Skeletal muscle satellite cell (primary cell): ENCODE data around the gene ZNF385B.

ENCODE experiments used
- H3K27me3 ChIP-seq: 2 replicates; pipeline ENCODE4 v1.7.0; 2013; ENCODE audit warnings: low read length; ENCODE audit not compliant: control insufficient read depth, insufficient read depth
- H3K36me3 ChIP-seq: 2 replicates; pipeline ENCODE4 v1.7.0; 2013; ENCODE audit warnings: mild to moderate bottlenecking, control low read depth, low read length; ENCODE audit not compliant: insufficient read depth
- H3K4me1 ChIP-seq: 2 replicates; pipeline ENCODE4 v1.7.0; 2013; ENCODE audit warnings: low read length; ENCODE audit not compliant: control insufficient read depth, insufficient read depth
- H3K4me2 ChIP-seq: 2 replicates; pipeline ENCODE4 v1.7.0; 2013; ENCODE audit warnings: mild to moderate bottlenecking, low read length
- H3K4me3 ChIP-seq: 2 replicates; pipeline ENCODE4 v1.7.0; 2013; ENCODE audit warnings: low read length
- H3K9ac ChIP-seq: 2 replicates; pipeline ENCODE4 v1.7.0; 2013; ENCODE audit warnings: mild to moderate bottlenecking, low read depth, low read length, moderate library complexity
- H3K9me3 ChIP-seq: replicated peaks from 2 replicates; pipeline ENCODE4 v1.7.0; 2013; ENCODE audit warnings: mild to moderate bottlenecking, control low read depth, low read length

The ZNF385B gene

DNA sequence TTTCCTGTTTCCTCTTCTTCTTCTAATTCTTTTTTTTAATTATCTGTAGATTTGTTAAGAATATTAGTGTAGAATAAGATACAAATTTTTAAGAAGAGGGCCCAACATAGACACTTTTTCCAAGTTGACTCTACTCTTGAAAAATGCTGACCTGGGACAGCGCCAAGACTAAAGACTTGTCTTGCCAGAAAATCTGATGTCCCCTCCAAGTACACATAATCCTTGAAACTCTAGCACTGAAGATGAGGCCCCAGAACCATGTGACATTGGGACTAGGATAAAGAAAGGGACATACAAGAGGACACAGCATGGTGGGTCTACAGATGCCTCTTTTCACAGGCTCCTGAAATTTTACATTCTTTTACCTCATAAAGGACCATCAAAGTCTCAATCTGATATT is 325.2 kb downstream of the ZNF385B start:
- peaks cover 19% of the 10 kb centered on the region for H3K4me1 ChIP-seq

DNA sequence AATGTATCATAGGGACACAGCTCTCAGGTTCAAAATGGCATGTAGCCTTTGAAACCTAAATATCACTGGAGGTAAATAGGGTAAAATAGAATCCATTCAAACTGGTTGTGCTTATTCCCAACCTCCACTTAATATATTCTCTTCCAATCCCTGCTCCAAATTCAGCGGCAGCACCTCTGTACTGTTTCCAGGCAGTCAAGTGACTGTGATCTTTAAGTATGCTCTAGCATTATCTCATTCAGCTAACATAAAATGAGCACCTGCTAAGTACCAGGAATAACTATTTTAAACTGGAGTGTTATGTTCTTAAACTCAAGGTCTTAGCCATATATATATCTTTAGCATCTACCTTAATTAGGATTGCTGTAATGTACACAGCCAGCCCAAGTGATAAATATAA is 327.5 kb downstream of the ZNF385B start:
- Histone ChIP-seq H3K9me3 (no peaks in the 10 kb centered on the region), H3K4me3 (no peak overlapping the region), H3K4me2 (no peak overlapping the region), H3K27me3 (no peaks in the 10 kb centered on the region), H3K9ac (no peak overlapping the region), H3K4me1 (peaks cover 17% of the 10 kb centered on the region), H3K36me3 (no peaks in the 10 kb centered on the region)

More for the DNA sequence above, 325.2 kb downstream of the ZNF385B start:
- no peaks in the 10 kb centered on the region for H3K36me3 ChIP-seq
- no peak overlapping the region for H3K9ac ChIP-seq
- no peak overlapping the region for H3K4me2 ChIP-seq
- no peaks in the 10 kb centered on the region for H3K9me3 ChIP-seq
- no peaks in the 10 kb centered on the region for H3K27me3 ChIP-seq
- no peak overlapping the region for H3K4me3 ChIP-seq

DNA sequence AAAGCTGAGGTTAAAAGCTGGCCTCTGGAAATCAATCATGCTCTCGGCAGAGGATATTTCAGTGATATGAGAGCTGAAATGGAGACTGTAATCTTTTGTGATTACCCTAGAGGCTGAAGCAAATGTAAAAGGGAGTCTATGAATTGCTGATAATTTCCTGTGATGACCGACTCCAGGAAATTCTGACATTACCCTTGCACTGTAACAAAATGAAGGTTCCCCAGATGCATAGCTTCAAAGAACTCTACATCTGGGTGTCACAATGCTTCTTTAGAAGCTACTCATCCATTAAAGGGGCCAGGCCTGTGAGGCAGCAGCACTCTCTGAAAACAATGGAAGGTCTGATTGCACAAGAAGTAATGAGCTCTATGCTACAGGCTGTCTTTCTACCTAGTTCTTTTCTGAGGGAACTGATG is 328.5 kb downstream of the ZNF385B start:
- peaks cover 10% of the 10 kb centered on the region for H3K4me1 ChIP-seq
- no peak overlapping the region for H3K9ac ChIP-seq
- no peaks in the 10 kb centered on the region for H3K36me3 ChIP-seq

DNA sequence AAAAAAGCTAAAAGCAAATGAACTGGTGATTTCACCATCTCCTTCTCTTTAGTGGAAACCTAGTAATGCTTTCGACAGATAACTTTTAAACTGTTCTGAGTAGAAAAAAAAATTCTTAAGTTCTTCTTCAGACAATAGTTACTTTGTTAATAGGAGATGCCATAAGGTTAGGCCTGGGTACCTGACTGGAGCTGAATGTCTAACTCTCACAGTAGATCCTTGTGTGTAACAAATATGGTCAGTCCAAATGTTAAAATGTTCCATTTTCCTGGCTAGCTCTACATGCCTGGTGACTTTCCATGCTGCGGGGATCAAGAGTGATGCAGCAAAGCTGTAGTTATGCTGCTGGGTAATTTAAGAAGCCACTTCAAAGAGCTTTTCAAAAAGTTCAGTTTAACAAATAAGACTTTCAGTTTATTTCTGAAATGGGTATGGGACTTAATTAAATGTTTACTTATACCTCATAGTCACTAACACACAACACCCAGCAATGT is 332.8 kb downstream of the ZNF385B start:
- H3K4me2 ChIP-seq = no peak overlapping the region
- H3K9me3 ChIP-seq = no peaks in the 10 kb centered on the region
- H3K27me3 ChIP-seq = no peaks in the 10 kb centered on the region
- H3K36me3 ChIP-seq = no peaks in the 10 kb centered on the region
- H3K4me3 ChIP-seq = no peak overlapping the region
- no peak overlapping the region for H3K9ac ChIP-seq
- peaks cover 6% of the 10 kb centered on the region for H3K4me1 ChIP-seq

More for the DNA sequence above, 328.5 kb downstream of the ZNF385B start:
- Histone ChIP-seq H3K4me2 (no peak overlapping the region), H3K4me3 (no peak overlapping the region), H3K9me3 (no peaks in the 10 kb centered on the region), H3K27me3 (no peaks in the 10 kb centered on the region)

DNA sequence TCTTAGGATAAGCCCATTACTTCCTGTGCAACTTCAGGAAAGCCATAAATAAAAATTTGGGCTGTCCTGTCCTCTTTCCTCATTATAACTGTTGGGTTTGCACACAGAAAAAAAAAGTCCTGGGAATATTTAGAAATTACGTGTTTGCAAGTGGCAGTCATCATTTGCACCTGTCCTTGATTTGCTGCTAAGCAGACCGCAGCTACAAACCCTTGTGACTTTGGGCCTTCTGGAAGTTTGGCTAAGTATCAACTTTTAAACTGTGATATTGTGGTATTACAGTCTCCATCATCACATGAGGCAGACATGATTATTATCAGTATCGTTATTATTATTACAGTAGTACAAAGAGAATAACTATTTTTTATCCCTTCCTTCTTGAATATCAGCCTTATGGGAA is 336.1 kb downstream of the ZNF385B start:
- no peaks in the 10 kb centered on the region for H3K27me3 ChIP-seq
- no peaks in the 10 kb centered on the region for H3K9me3 ChIP-seq
- no peak overlapping the region for H3K4me3 ChIP-seq
- no peak overlapping the region for H3K4me2 ChIP-seq
- no peak overlapping the region for H3K9ac ChIP-seq
- peaks cover 6% of the 10 kb centered on the region for H3K4me1 ChIP-seq
- H3K36me3 ChIP-seq = no peaks in the 10 kb centered on the region

DNA sequence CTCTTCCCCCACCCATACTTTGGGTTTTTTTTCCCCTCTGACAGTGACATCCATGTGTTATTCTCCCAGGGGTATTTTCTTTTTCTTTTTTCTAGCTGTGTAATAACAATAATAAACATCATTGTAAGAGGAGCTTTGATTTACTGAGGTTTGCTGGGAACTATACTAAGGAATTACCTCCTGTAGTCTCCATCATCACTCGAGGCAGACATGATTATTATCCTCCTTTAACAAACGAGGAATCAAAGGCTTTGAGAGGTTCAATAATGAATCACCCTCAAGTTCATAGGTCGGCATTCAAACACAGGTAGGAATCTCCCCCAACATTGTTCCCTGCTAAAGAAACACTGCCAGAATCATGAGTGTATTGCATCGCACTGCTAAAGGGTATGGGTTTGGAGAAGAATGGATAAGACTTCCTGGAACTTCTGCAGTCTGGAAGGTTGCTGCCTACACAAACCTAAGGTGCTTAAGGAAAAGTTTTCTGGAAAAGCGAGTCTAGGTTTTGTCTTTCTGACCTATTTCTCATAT is 336.5 kb downstream of the ZNF385B start:
- Histone ChIP-seq H3K4me2 (no peak overlapping the region), H3K4me1 (peaks cover 6% of the 10 kb centered on the region), H3K9ac (no peak overlapping the region), H3K36me3 (no peaks in the 10 kb centered on the region), H3K9me3 (no peaks in the 10 kb centered on the region), H3K4me3 (no peak overlapping the region), H3K27me3 (no peaks in the 10 kb centered on the region)

DNA sequence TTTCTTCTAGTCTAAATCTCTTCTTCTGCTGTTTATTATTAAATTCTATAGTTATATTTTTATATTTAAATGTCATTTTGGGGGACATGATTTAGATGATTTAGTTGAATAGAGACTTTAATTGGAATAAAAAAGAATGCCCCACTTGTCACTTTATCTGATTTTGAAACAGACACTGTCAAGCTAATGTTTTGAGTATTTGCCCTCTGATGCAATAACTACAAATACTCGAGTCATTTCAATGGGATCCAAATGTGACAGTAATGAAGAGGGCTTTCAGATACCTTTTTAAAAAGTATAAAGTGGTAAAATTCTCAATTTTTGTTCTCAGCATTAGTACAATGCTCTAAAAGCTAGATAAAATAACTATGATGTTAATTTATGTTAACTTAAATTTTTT is 339.5 kb downstream of the ZNF385B start:
- Histone ChIP-seq H3K4me1 (peaks cover 6% of the 10 kb centered on the region), H3K27me3 (no peaks in the 10 kb centered on the region), H3K36me3 (no peaks in the 10 kb centered on the region), H3K4me2 (no peak overlapping the region), H3K9me3 (no peaks in the 10 kb centered on the region), H3K9ac (no peak overlapping the region), H3K4me3 (no peak overlapping the region)

DNA sequence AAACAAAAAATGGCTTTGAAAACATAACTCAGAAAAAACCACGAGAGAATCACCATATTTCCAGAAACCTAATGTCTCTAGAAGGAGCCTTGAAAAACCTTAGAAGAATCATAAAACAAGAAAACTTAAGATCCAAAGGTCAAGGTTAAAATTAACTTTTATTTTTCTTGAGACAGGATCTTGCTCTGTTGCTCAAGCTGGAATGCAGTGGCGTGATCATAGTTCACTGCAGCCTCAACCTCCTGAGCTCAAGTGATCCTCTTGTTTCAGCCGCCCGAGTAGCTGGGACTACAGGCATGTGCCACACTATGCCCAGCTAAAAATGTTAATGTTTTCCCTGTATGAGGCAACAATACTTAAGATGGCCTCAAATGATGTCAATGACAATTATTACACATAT is 342.6 kb downstream of the ZNF385B start:
- no peaks in the 10 kb centered on the region for H3K36me3 ChIP-seq
- no peak overlapping the region for H3K4me2 ChIP-seq
- H3K9ac ChIP-seq = no peak overlapping the region
- no peak overlapping the region for H3K4me3 ChIP-seq
- H3K4me1 ChIP-seq = no peaks in the 10 kb centered on the region
- H3K27me3 ChIP-seq = no peaks in the 10 kb centered on the region
- H3K9me3 ChIP-seq = no peaks in the 10 kb centered on the region

DNA sequence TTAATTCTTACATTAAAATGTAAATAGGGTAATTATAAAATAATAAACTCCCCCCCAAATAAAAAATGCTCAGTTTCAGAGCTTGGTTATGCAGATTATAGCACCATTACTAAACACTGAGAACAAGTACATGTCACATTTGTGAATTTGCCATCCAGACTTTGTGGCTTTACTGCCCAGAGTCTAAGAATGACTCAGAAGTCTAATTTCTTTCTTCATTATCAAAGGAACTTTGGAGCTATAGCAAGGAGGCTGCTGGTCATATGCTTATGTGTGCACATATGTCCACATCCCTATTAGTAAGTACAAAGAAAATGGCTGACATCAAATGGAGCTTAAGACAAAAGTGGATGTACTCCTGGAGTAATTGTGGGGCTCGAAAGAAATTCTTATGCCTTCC is 348.2 kb downstream of the ZNF385B start:
- H3K4me2 ChIP-seq = no peak overlapping the region
- no peak overlapping the region for H3K4me3 ChIP-seq
- no peak overlapping the region for H3K9ac ChIP-seq
- H3K36me3 ChIP-seq = no peaks in the 10 kb centered on the region
- no peaks in the 10 kb centered on the region for H3K27me3 ChIP-seq
- no peaks in the 10 kb centered on the region for H3K4me1 ChIP-seq
- H3K9me3 ChIP-seq = no peaks in the 10 kb centered on the region

DNA sequence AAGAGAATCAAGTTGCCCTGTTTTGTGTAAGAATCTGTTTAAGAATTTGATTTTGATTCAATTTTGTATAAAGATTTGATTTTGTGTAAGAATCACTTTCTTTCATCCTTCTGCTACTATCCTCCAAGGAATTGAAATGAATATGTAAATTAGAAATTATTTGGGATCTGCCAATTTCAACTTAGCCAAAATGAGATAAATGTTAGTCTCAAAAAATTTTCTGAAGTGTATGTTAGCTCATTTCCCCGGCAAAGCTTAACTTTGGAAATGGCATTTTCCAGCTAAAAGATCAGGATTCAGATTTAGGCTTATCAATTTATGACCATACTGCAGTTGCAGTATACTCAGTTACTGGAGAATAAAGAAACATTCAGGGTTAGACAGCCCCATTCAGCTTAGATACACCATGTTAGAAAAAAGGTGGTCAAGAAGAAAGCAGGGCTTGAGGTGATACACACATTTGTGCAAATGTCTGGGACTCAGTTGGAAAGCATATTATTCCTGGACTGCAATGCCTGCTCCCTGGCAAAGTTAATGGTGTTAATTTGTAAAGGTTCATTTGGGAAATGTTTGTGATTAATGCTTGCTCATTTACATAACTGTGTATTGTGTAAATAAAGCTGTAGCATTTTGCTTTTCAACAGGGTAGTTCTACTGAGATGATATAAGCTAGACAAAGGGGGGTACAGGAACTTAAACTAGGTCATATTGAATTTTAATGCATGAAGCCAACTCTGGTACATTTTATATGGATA is 349.0 kb downstream of the ZNF385B start:
- Histone ChIP-seq H3K36me3 (no peaks in the 10 kb centered on the region), H3K4me2 (no peak overlapping the region), H3K9ac (no peak overlapping the region), H3K4me1 (no peaks in the 10 kb centered on the region), H3K27me3 (no peaks in the 10 kb centered on the region), H3K9me3 (no peaks in the 10 kb centered on the region), H3K4me3 (no peak overlapping the region)

DNA sequence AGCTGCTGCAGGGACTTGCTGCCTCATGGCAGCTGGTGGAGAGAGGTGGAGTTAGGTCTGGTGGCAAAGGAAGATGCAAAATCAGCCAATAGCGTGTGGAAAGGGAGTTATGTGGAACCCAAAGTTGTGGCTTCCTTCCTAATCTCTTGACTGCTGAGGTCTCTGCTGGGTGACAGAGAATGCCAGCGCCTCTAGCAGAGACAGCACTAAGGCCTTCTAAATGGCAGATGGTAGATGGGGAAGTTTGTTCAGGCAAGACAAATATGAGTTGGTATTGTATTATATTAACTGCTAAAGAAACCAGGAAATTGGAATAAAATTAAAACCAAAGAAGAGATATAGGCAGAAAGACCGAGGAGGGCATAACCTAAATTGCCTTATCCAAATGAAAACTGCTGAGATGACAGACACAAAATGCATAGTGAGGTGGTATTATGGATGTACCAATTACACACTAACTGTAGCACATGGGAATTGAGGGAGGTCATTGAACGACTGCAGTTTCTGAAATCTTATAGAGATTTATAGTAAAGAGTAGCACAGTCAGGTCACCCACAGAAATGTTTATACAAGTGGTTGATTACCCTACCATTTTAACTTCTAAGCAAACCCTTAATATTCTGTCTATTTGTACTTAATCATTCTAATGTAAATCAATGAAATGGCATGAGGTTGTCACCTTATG is 350.2 kb downstream of the ZNF385B start:
- H3K4me1 ChIP-seq = no peaks in the 10 kb centered on the region
- H3K9ac ChIP-seq = no peak overlapping the region
- no peaks in the 10 kb centered on the region for H3K36me3 ChIP-seq
- H3K27me3 ChIP-seq = no peaks in the 10 kb centered on the region
- H3K4me2 ChIP-seq = no peak overlapping the region
- H3K9me3 ChIP-seq = no peaks in the 10 kb centered on the region
- no peak overlapping the region for H3K4me3 ChIP-seq
